Neural cell (in vitro differentiated cells): ENCODE results near the gene SULT4A1. TPM values are rescaled to one million over a fixed set of nuclear protein-coding genes. Genes with fewer than 3 reads are reported as not detected.

Experiments used
- H2AFZ ChIP-seq: fragments of 200-600, 300-800 bp; sonication (generic), shearing (Covaris generic); 2 replicates; pipeline ENCODE4 v1.6.0; 2014; ENCODE audit warnings: low read depth, mild to moderate bottlenecking, antibody characterized with exemption, low read length, moderate library complexity
- H3F3A ChIP-seq: fragments of 200-600 bp; shearing (Covaris generic); 2 replicates; pipeline ENCODE4 v1.6.1; 2016; ENCODE audit warnings: mild to moderate bottlenecking, moderate library complexity, mixed read lengths, antibody characterized with exemption, low read length; ENCODE audit not compliant: insufficient read depth, poor library complexity, severe bottlenecking
- H3K27ac ChIP-seq: fragments of 200-600, 300-800 bp; sonication (generic), shearing (Covaris generic); 2 replicates; pipeline ENCODE4 v1.5.1; 2014; ENCODE audit warnings: mild to moderate bottlenecking, low read length, moderate library complexity
- H3K27me3 ChIP-seq: fragments of 300-800, 200-600 bp; sonication (generic), shearing (Covaris generic); 2 replicates; pipeline ENCODE4 v1.6.0; 2014; ENCODE audit warnings: mild to moderate bottlenecking, low read depth, low read length, moderate library complexity; ENCODE audit not compliant: insufficient read depth
- H3K36me3 ChIP-seq: fragments of 300-800, 200-600 bp; sonication (generic), shearing (Covaris generic); 2 replicates; pipeline ENCODE4 v1.5.1; 2014; ENCODE audit warnings: mild to moderate bottlenecking, antibody characterized with exemption, low read length, moderate library complexity; ENCODE audit not compliant: insufficient read depth
- H3K4me2 ChIP-seq: fragments of 300-800, 200-600 bp; sonication (generic), shearing (Covaris generic); 2 replicates; pipeline ENCODE4 v1.6.0; 2014; ENCODE audit warnings: mild to moderate bottlenecking, low read length
- H3K4me3 ChIP-seq: fragments of 300-800, 200-600 bp; sonication (generic), shearing (Covaris generic); 2 replicates; pipeline ENCODE4 v1.5.1; 2014; ENCODE audit warnings: mild to moderate bottlenecking, low read length, moderate library complexity
- H3K79me2 ChIP-seq: fragments of 200-600 bp; shearing (Covaris generic); replicated peaks from 2 replicates; pipeline ENCODE4 v1.6.0; 2014; ENCODE audit warnings: mild to moderate bottlenecking, low read length, moderate library complexity; ENCODE audit not compliant: insufficient read depth
- H3K9ac ChIP-seq: fragments of 300-800, 200-600 bp; sonication (generic), shearing (Covaris generic); 2 replicates; pipeline ENCODE4 v1.6.1; 2016; ENCODE audit warnings: mild to moderate bottlenecking, low read length, mixed read lengths
- H3K9me2 ChIP-seq: fragments of 200-600 bp; shearing (Covaris generic); 2 replicates; pipeline ENCODE4 v1.6.1; 2016; ENCODE audit warnings: mild to moderate bottlenecking, low read length, mixed read lengths; ENCODE audit not compliant: insufficient read depth
- H3K9me3 ChIP-seq: fragments of 200-600, 300-800 bp; sonication (generic), shearing (Covaris generic); 2 replicates; pipeline ENCODE4 v1.6.1; 2016; ENCODE audit warnings: mild to moderate bottlenecking, mixed run types, low read length, moderate library complexity, mixed read lengths
- H4K20me1 ChIP-seq: fragments of 200-600 bp; shearing (Covaris generic); 2 replicates; pipeline ENCODE4 v1.6.1; 2016; ENCODE audit warnings: mild to moderate bottlenecking, mixed run types; ENCODE audit not compliant: insufficient read depth
- CTCF ChIP-seq: fragments of 450-650 bp; IDR thresholded peaks from 2 replicates; pipeline ENCODE4 v1.5.1; 2014; ENCODE audit warnings: antibody characterized with exemption, mild to moderate bottlenecking, moderate library complexity; ENCODE audit not compliant: poor library complexity, severe bottlenecking
- EP300 ChIP-seq: fragments of 450-650 bp; conservative IDR thresholded peaks from 2 replicates; pipeline ENCODE4 v1.6.1; 2014; ENCODE audit warnings: antibody characterized with exemption, mild to moderate bottlenecking, moderate library complexity; ENCODE audit not compliant: poor library complexity, severe bottlenecking
- EZH2 ChIP-seq: fragments of 200-600, 300-800 bp; shearing (Covaris generic), sonication (generic); IDR thresholded peaks from 2 replicates; pipeline ENCODE4 v1.6.1; 2014; ENCODE audit warnings: antibody characterized with exemption, low read length, borderline replicate concordance, mild to moderate bottlenecking; ENCODE audit not compliant: insufficient read depth, poor library complexity, severe bottlenecking
- MXI1 ChIP-seq: fragments of 450-650 bp; conservative IDR thresholded peaks from 2 replicates; pipeline ENCODE4 v1.6.1; 2014; ENCODE audit warnings: antibody characterized with exemption, mild to moderate bottlenecking; ENCODE audit not compliant: poor library complexity, severe bottlenecking
- POLR2AphosphoS5 ChIP-seq: IDR thresholded peaks from 2 replicates; pipeline ENCODE4 v1.6.1; 2012
- RAD21 ChIP-seq: fragments of 450-650 bp; conservative IDR thresholded peaks from 2 replicates; pipeline ENCODE4 v1.6.1; 2014; ENCODE audit warnings: antibody characterized with exemption, mild to moderate bottlenecking, moderate library complexity
- REST ChIP-seq: IDR thresholded peaks from 2 replicates; pipeline ENCODE4 v1.6.1; 2012; ENCODE audit warnings: borderline replicate concordance
- SMC3 ChIP-seq: fragments of 450-650 bp; conservative IDR thresholded peaks from 2 replicates; pipeline ENCODE4 v1.6.1; 2014; ENCODE audit warnings: antibody characterized with exemption, mild to moderate bottlenecking, moderate library complexity; ENCODE audit not compliant: poor library complexity
- TAF1 ChIP-seq: IDR thresholded peaks from 2 replicates; pipeline ENCODE4 v1.6.1; 2012; ENCODE audit warnings: low read depth
- polyA plus RNA-seq: library from polyadenylated mRNA; depleted of rRNA; stranded (reverse); fragments of >200 nt; gene quantifications from 2 replicates; pipeline ENCODE4 v1.2.3, GENCODE V29; 2014

SULT4A1 gene
- polyA plus RNA-seq, 1 donor from 2014 or later = 182 TPM

GRCh38 chr22:43859176-43859575 lies 3.1 kb downstream of the SULT4A1 start:
- Histone ChIP-seq H3K4me2 (no peak overlapping the region), H3K79me2 (peaks cover 14% of the 10 kb centered on the region), H3K9ac (no peak overlapping the region), H3K27me3 (peaks cover 2% of the 10 kb centered on the region), H3K4me3 (peak overlapping the region; percentile 81), H3K9me3 (no peaks in the 10 kb centered on the region), H4K20me1 (no peaks in the 10 kb centered on the region), H3K27ac (no peak overlapping the region), H3K9me2 (no peaks in the 10 kb centered on the region), H3F3A (no peaks in the 10 kb centered on the region), H2AFZ (no peak overlapping the region), H3K36me3 (no peaks in the 10 kb centered on the region)
- no peak for TF ChIP-seq SMC3
- TF ChIP-seq POLR2AphosphoS5 = no peak
- no peak for TF ChIP-seq RAD21
- no peak for TF ChIP-seq REST
- no peak for TF ChIP-seq TAF1
- TF ChIP-seq MXI1 = no peak
- no peak for TF ChIP-seq EP300
- TF ChIP-seq CTCF = no peak
- no peak for TF ChIP-seq EZH2

GRCh38 chr22:43858156-43858895 lies 4.0 kb downstream of the SULT4A1 start:
- Histone ChIP-seq H3K4me2 (no peak overlapping the region), H3K79me2 (peaks cover 14% of the 10 kb centered on the region), H3K9me3 (no peaks in the 10 kb centered on the region), H4K20me1 (no peaks in the 10 kb centered on the region), H3K9ac (no peak overlapping the region), H3F3A (no peaks in the 10 kb centered on the region), H3K36me3 (no peaks in the 10 kb centered on the region), H3K9me2 (no peaks in the 10 kb centered on the region), H3K27me3 (no peaks in the 10 kb centered on the region), H3K4me3 (no peak overlapping the region), H2AFZ (no peak overlapping the region), H3K27ac (no peak overlapping the region)
- TF ChIP-seq CTCF = no peak
- TF ChIP-seq MXI1 = no peak
- TF ChIP-seq EZH2 = no peak
- no peak for TF ChIP-seq EP300
- TF ChIP-seq TAF1 = no peak
- no peak for TF ChIP-seq SMC3
- no peak for TF ChIP-seq REST
- TF ChIP-seq POLR2AphosphoS5 = no peak
- no peak for TF ChIP-seq RAD21
